Vagina (tissue), 2 donors: ENCODE data around the gene ABHD16A.
A peak's percentile ranks its signal among the peaks of the same experiment; 100 is the strongest.

Experiments used
- POLR2A ChIP-seq, 2 donors: fragments of 450-650 bp; IDR thresholded peaks; one replicate each; pipeline ENCODE4 v1.6.1; 2017; ENCODE audit warnings: antibody characterized with exemption in 2 of 2, mild to moderate bottlenecking in 2 of 2, moderate library complexity in 2 of 2
- TF ChIP-seq, protein P1 (sequence below), 3 experiments: fragments of 450-650 bp in 2 of 3; fragments of 200-600 bp in 1 of 3; sonication (generic) in 1 of 3; IDR thresholded peaks; one replicate each; pipeline ENCODE4 v1.5.1; 2017 to 2019; ENCODE audit warnings: antibody characterized with exemption in 3 of 3, mild to moderate bottlenecking in 2 of 3, moderate library complexity in 2 of 3

DNA sequence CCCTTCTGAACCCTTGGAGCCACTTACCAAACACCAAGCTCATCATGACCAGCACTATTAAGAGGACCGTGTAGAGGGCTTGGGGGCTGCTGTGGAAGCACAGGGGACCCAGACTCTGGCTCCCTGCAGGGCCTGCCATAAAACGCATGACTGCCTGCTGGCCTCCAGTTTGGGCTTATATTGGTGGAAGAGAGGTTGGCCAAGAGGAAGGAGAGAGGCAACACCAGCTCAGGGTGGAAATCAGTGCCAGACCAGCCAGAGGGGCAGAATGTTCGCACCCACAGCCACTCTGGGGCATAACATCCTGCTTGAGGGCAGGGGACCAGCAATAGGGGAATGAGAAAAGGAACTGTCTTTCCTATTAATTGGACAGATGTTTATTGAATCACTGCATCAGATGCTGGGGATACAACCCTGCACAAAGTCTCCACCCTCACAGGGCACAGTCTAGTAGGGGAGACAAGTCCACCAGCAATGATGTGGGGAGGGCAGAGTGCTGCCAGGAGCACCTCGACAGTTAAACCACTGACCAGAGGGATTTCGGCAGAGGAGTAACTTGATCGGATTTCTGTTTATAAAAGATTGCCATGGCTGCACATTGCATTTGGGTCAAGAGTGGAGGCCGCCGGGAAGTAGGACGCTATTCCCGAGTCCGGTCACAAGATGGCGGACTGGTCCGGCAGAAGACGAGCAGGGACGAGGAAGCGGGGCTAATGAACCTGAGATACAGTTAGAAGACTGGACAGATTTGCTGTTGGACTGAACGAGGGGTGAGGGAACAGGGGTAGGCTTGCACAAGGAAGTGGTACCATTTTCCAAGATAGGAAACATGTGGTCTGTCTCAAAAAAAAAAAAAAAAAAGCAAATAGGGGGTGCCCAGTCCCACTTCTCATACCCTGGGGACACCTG, 22.6 kb downstream of the ABHD16A start, which contains the start of gene LY6G5C:
- TF ChIP-seq, protein P1, sequence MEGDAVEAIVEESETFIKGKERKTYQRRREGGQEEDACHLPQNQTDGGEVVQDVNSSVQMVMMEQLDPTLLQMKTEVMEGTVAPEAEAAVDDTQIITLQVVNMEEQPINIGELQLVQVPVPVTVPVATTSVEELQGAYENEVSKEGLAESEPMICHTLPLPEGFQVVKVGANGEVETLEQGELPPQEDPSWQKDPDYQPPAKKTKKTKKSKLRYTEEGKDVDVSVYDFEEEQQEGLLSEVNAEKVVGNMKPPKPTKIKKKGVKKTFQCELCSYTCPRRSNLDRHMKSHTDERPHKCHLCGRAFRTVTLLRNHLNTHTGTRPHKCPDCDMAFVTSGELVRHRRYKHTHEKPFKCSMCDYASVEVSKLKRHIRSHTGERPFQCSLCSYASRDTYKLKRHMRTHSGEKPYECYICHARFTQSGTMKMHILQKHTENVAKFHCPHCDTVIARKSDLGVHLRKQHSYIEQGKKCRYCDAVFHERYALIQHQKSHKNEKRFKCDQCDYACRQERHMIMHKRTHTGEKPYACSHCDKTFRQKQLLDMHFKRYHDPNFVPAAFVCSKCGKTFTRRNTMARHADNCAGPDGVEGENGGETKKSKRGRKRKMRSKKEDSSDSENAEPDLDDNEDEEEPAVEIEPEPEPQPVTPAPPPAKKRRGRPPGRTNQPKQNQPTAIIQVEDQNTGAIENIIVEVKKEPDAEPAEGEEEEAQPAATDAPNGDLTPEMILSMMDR (IDR thresholded peaks at IDR 0.05): peak; percentile 50 to 69 (median 69)
- no peak for TF ChIP-seq POLR2A (IDR thresholded peaks at IDR 0.05)
